Measurements from ENCODE around the gene LSM14A.

DNA sequence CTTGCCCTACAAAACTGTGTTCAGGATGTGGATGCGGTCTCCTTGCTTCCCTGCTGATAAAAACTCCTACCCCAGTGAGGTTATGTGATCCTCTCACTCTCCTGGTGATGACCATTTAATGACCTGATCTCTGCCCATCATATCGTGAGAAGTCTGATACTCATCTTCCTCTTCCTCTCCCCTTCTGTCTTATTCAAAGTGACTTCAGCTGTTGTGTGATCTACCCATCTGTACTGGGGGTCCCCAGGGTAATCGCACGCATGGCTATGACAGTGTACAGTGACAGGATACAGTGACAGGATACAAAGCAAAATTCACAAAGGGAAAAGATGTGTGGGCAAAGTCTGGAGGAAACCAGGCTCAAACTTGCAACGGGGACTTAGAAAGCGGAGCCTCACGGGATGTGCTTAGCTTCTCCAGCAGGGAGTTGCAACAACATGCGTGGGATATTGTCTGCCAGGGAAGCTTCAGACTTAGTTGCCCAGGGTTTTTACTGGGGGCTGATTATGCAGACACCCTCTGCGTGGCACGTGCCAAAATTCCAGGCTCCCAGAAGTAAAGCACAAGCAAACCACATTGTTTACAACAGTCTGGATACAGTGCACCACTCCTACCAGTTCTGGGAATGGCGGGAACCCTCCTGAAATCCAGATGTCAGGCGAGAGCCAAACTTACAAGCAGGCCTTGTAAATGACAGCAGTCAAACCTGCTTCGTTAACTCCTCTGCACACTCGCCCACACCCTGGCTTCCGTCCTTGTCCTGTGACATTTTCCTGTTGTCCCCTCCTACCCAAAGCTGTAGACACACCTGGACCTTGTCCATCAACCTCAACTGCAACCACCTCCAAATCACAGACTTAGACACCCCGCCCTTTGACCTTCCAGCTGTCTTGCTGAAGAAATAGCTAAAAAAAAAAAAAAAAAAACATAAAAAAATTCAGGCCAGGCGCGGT, 64.0 kb downstream of the LSM14A start:
- TF ChIP-seq YY1 (IDR thresholded peaks at IDR 0.05; ENCODE audit: low read depth) (no peak), EP300 (IDR thresholded peaks at IDR 0.05; ENCODE audit: borderline replicate concordance) (no peak)
